HG02981 (cell line): Measurements from ENCODE around the gene TLN1.

Experiments
- ATAC-seq: cut with Tn5 transposase; IDR thresholded peaks from one replicate; pipeline ENCODE4 v1.9.1; 2021; ENCODE audit warnings: mild to moderate bottlenecking, moderate library complexity; ENCODE audit not compliant: unreplicated experiment

The TLN1 gene

DNA sequence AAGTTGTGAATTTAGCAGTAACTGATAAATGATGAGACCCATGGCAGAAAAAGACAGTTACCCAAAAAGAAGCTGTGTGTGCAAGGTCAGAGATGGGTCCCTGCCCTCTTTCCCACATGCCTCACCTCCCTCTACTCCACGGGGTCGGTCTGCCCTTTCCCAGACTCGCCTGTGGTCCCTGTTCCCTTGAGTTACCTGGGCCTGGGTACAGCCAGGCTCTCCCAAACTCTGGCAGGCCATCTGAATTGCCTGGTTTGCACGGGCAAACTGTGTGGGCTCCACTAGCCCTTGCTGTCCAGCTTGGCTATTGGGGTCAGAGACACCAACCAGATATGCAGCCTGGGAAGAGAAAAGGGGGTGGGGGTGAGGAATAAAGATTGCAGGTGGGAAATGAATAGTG lies 23.8 kb downstream of the TLN1 start:
- ATAC-seq = no peak

DNA sequence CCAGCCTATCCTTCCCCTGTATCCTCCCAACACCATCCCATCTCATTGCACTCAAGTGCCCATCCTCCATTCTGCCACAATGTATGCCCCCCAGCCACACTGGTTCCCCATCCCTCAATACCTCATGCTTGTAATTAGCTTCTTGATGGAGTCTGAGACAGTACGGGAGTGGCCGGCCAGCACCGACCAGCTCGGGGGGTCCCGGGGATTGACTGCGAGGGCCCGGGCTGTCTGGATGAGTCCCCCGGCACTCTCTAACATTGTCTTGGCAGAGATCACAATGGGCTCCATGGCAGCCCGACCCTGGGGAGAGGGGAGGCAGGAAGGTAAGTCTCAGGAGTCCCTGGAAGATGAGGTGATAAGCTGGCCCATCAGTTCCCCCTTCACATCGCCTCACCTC lies 25.0 kb downstream of the TLN1 start:
- ATAC-seq = no peak

DNA sequence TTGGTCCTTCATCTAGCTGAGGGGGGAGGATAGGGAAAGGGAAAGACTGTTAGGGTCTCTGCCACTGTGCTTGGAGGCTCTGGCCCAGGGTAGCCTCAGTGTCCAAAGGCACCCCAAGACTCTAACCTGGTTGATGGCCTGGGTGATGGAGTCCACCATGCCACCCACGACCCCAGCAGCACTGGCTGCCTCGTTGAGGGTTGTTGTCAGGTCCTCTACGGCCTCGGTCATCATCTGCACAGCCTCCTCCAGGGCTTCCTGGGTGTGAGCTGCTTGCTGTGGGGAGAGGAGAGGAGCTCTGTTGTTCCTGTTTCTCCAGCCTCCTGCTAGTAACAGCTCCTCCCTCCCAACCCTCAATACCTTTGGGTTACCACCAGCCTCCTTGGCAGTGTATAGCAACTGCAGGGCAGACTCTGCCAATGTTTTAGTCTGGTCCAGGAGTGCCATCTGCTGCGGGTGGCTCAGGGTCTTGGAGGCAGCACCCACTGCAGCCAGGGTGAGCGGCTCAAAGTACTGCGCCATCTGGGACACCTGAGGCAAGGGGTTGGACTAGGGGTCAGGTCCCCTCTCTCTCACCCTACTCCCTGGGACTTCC lies 26.1 kb downstream of the TLN1 start:
- ATAC-seq = no peak

DNA sequence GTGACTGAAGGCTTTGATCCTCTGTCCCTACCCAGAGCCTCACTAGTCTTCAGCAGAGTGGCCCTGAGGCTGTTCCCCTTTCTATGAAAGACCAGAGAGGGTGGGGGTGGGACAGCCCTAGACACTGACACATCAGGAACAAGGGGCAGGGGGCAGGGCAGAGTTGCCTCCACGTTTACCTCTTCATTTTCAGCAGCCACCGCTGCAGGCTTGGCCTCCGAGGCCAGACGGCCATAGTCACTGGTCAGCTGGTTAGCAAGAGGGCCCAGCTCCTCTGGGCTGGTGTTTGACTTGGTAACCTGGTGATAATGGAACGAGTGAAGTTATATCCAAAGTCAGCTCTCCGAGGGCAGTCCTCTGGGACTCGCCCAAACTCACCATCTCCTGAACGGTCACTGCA lies 26.6 kb downstream of the TLN1 start:
- no peak for ATAC-seq

DNA sequence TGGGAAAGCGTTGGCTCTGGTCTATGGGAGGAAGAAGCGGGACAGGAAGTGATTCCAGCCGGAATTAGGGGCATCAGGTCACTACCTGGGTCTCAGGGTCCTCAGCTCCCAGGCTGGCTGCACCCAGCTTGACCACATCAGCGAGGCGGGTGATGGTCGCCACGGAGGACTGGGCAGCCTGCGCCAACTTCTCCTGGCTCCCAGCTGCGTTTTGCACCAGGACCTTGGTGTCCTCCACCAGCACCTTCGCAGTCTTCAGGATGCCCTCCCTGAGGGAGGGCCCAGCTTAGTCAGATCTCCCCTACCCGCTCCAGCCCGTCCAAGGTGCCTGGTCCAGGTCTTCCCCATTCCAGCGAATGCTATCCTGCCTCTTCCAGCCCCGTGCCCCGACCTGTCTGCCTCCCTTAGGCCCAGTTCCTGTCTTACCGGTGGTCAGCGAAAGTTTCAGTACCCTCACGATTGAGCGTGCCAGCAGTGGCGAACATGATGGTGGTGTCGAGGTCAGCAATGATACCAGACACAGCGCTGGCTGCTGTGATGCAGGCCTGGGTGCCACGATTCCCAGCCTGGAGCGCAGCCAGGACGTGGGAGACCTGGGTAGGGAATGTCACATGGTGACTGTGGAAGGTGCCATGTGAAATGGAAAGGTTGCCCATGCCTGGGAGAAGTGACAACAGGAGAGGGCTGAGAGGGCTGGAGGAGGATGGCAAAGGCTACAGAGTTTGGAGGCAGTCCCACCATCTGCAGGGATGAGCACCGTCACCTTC lies 27.9 kb downstream of the TLN1 start:
- ATAC-seq = no peak

DNA sequence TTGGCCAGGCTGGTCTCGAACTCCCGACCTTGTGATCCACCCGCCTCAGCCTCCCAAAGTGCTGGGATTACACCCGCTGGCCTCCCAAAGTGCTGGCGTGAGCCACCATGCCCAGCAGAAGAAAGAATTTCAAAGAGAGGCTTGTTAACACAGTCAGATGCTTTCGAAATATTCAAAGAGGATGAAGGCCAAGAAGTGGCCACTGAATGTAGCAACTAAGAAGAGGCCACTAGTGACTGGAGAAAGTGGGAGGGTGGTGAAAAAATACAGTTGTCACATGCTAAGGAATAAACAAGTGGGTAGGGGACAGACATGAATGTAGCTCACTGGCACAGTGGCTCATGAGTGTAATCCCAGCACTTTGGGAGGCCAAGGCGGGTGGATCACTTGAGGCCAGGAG lies 29.3 kb downstream of the TLN1 start:
- ATAC-seq = no peak

DNA sequence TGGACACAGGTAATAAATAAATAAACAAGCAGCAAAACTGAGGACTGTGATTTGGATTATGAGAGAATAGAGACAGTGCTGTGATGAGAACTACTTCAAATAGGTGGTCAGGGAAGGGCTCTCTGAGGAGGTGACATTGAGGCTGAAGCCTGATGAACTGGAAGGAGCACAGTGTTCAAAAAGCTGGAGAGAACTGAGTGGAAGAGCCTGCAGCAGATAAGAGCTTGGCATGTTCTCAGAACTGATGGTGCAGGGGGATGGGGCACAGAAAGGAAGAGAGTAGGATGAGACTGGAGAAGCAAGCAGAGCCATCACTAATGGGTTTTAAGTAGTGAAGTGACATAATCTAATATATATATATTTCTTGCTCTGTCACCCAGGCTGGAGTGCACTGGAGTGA lies 31.1 kb downstream of the TLN1 start:
- ATAC-seq = no peak

DNA sequence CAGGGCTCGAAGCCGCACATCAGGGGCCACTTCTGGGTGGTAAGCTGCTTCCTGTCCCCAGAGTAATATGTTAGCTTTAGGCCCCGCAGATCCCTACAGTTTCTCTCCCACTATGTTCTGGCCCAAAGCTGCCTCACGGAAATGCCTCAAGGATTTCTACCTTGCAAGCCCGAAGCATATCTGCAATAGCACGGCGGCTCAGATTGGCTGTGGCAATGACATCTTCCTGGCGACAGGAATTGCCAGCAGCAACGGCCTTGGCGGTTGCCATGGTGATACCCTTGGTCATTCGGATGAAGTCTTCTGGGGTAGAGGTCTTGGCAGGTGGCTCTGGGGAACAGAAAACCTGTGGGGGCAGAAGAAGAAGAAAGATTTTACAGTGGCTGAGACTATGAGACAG lies 32.0 kb downstream of the TLN1 start:
- ATAC-seq = no peak

DNA sequence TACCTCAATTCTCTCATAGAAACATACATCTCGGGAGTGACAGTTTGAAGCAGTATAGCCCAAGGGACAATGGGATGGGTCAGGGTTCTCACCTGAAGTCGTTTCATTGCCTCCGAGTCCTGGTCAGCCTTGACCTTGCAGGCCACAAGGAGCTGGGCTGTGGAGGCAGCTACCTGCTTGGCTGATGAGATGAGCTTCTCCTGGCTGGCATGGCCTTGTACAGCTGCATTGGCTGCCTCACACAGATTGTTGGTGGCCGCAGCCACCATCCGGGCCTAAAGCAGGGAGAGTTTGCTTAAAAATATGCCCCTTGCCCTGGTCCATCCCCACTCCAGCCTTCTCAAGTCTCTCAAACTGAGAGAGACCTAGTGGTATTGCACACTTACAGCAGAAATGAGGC lies 33.8 kb downstream of the TLN1 start:
- no peak for ATAC-seq

DNA sequence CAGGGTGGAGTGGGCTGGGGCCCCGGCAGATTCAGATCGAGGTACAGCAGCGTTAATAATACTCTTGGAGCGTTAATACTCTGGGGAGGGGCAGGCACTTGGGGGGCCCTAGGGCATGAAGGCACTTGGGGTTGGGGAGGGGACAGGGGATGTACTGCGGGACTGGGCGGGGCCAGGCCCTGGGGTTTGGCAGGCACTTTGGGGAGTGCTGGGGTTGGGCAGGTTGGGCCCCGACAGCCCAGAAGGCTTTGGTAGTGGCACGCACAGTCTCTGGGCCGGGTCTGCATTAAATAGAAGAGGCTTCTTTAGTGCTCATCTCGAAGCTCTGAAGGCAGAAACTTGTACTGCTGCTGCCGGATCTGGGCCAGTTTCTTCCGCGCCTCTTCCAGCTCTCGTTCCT lies 34.5 kb downstream of the TLN1 start:
- ATAC-seq = no peak

DNA sequence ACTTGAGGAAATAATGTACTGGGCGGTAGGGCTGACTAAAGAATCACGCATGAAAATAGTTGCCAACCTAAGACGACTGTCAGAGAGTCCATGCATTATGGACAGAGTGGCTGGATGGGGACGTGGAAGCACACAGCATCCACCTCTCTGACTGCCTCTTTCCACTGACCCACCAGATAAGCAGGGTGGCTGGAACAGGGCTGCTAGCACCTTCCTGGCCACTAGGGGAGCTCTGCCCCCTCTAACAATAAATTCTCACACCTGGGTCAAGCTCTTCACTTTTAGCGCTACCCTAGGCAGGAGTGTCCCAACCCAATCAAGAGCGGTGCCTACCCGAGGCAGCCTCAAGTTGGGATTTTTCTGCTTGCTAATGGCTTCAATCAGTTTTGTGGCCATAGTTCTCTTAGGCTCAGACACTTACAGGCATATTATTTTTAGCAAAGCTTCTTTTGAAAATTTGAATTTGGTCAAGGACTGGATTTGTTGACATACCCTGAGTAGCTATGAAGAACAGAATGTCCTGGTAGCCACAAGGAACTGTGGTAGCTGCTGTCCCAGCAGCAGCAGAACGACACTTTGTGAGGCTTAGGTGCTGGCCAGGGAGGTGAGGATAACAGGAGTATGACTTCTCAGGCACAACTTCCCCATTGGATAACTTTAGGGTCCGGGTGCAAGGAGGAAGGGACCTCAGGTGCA lies 35.3 kb downstream of the TLN1 start:
- ATAC-seq = peak; percentile 63

DNA sequence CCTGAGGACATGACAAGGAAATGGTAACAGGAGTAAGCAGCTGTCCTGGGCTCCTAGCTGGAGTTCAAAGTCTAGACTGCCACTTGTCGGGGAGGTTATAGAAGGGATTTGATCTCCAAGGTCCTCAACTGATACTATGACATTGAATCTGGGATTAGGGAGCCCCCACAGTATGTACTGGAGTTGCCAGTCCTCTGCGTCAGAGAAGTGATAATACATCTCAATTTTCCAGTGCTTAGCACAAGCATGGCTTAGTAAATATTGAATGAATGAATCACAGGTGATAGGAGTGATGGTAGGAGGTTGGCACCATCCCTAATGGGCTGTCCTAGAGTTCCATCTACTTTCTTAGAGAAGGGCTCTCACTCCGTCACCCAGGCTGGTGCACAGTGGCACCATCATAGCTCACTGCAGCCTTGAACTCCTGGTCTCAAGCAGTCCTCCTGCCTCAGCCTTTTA lies 36.0 kb downstream of the TLN1 start:
- no peak for ATAC-seq

DNA sequence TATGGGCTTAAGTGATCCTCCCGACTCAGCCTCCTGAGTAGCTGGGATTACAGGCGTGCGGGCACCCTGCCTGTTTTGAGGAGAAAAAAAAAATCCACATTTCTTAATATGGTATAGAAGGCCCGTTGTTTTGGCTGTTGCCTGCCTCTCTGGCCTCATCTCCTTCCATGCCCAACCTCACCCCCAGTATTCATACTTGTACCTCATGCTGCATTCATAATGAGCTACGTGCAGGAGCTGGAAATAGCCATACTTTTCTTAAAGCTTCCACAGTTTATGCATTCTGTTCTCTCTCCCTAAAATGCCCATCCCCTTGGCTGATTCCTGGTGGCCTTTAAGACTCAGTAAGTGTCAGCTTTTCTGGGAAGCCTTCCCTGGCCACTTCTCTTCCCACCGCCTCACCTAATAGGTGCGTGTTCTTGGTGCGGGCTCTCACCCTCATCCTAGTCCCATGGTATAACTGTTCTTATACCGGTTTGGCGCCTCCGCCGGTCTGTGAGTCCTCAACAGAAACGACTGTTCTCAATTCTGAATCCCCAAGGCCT lies 40.2 kb downstream of the TLN1 start:
- ATAC-seq = no peak

DNA sequence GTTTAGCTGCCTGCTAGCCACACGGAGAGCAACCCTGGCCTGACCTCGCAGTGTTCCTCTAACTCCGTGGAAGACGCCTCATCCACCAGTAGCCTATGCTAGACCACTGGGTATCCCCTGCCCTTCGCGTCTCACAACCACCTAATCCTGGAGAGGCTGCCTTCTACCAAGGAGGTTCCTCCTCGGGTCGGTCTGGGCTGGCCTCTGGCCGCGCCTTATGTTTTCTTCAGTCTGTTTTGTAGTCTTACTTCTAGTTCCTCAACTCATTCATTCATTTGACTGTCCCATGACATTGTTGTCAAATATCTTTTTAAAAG lies 40.7 kb downstream of the TLN1 start:
- ATAC-seq = no peak

DNA sequence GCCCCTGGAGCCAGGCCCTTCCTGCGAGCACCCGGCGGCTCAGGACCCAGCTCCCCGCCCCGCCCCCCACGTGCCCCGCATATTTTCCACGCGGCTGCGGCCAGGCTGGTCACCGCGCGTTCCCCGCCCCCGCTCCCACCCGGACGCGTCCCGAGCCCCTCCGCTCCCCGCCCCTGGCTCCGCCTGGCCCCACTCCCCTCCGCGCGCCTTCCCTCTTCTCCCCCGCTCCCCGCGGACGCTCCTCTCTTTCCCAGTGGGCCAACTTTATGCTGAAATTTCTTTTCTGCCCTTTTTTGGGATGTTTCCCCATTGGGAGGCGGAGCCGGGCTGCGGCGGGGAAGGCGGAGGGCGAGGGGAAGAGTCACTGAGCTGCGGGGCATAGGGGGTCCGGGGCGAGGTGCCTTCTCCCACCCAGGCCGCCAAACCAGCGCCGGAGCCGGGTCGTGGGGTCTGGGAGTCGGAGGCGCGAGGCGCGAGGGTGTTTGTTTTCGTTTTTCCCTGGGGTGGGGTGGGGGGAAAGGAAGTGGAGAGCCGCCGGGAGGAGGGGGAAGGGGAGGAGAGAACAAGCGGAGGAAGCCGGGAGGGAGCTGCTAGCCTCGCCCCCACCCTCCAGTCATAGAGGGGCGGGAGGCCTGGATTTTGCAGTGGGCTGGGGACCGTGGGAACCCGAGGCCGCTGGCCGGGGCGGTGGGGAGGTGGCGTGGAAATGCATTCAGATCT lies 41.2 kb downstream of the TLN1 start:
- ATAC-seq = no peak

DNA sequence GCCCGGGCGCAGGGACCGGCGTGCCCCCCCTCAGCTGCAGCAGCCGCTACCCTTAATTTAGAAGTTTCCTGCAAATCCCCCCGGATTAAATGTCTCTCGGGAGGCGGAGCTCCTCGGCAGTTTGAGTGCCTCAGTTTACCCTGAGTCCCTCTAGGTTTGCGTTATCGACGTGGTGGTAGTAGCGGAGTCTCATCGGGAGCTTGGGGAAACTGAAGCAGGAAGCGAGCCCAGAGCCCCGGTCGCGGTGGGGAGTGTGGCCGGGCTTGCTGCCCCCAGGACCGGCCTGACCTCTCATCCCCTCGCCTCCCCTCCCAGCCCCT lies 41.7 kb downstream of the TLN1 start:
- no peak for ATAC-seq

DNA sequence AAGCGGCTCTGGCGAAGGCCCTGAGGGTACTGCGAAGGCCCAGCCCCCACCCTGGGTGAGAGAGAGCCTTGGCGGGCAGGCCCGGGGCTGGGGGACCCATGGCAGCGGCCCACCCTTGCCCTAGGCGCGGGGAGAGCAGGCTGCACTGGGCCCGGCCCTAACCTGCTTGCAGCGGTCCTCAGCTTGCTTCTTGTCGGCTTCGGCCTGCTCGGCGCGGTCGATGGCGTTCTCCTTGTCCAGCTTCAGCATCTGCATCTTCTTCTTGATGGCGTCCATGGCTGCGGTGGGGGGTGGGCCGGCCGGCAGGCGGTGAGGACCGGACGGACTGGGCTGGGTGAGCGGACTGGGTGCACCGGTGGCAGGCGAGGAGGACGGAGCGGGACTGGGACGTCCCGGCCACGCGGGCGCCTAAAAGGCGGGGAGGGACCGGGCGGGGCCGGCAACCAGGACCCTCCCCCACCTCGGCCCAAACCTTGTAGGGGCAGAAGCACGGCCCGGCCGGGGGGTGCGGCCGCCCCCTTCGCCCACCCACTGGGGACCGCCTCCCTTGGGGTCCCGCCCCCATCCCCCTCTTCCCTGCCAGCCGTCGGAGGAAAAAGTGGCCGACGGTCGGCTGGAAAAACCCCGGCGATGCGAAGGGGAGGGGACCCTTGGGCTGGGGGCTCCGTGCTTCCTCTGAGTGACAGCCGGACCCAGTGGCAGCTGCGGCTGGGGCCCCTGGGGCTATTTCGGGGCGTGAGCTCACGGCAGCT lies 42.3 kb downstream of the TLN1 start, which contains the start of gene TPM2:
Gene TPM2, minus strand, starts transcription at position 384 of the 752 bp plus-strand sequence. Its CDS starts 108 bp downstream, at position 276.
- no peak for ATAC-seq

DNA sequence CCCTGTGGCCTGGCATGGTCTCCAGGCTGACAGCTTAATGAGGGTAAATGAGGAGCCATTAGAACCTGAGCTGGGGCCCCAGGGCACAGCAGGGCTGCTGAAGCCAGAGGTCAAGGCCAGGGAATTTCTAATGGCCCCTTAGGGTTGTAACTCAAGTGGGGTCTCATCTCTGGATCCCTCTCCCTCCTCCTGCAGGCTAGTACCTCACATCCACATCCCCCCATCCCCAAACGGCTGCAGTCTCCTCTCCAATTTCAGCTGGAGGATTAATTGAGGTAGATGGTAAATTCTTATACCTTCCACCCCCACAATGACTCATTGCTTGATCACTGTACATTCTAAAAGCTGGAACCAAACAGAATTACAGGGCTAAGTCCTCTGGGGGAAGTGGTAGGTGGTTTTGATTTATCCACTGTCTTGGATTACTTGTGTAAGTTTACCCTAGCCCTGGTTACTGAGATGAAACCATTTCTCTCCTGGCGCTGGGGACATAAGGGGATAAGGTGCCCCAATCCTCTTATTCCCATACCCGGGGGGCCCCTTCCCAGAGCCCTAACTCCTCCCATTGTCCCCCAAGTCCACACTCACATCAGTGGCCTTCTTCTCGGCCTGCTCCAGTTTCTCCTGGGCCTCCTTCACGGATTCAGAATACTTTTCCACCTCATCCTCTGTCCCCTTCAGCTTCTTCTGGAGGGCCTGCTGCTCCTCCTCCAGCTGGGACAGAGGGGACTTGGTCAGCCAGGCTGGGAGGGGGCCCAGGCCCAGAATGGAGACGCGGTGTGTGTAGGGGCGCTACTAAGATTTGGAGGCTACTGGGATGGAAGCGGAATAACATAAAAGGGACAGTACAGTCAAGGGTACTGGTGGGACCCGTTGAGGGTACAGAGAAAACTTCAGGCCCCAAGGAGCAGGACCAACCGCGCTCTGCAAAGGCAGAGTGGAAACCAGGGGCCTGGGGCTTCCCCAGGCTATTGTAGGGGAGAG lies 43.1 kb downstream of the TLN1 start:
- no peak for ATAC-seq

DNA sequence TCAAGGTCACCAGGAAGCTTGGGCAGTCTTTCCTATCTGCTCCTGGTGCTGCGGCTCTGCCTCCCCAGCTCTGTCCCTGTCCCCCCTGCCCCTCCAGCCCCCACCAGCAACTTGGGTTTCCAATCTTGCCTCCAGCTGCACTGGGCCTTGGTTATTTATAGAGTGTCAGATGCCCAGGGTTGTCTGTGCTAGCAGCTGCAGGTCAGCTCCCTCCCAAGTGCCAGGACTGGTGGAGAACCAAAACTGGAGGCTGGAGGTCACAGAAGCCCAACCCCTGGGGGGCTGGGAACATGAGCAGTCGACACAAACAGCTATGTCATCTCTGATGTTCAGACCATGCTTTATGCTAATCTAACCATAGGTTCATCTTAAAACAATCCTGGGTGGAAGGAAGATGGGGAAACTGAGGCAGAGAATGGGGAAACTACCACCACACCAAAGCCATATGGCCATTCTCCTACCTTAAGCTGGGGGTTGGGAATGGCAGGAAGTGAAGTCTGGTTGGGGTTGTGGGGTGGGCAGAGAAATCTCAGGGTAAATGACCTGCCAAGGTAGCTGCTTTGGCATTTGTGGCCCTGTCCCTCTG lies 43.9 kb downstream of the TLN1 start:
- ATAC-seq = no peak
